GM12891 (cell line): ENCODE results near the gene VPS37C.
"Not testable (repeated sequence)": the region's sequence is repeated elsewhere in the genome, so short reads cannot be mapped to it uniquely, and the experiment has no call there.

Experiments
- PAX5 ChIP-seq: IDR thresholded peaks from 2 replicates; pipeline ENCODE4 v1.6.1; 2011; ENCODE audit warnings: low read length, moderate library complexity, mild to moderate bottlenecking; ENCODE audit not compliant: insufficient read depth, severe bottlenecking
- POLR2A ChIP-seq: IDR thresholded peaks from 2 replicates; pipeline ENCODE4 v1.6.1; 2011; ENCODE audit warnings: low read depth, low read length, control low read depth
- POLR2AphosphoS5 ChIP-seq: IDR thresholded peaks from 2 replicates; pipeline ENCODE4 v1.6.1; 2011; ENCODE audit warnings: low read depth, low read length, control low read depth
- POU2F2 ChIP-seq: IDR thresholded peaks from 2 replicates; pipeline ENCODE4 v1.6.1; 2011; ENCODE audit warnings: low read depth, mild to moderate bottlenecking, control low read depth, low read length, moderate library complexity
- SPI1 ChIP-seq: IDR thresholded peaks from 2 replicates; pipeline ENCODE4 v1.6.1; 2011; ENCODE audit warnings: low read depth, low read length, control low read depth
- TAF1 ChIP-seq: IDR thresholded peaks from 2 replicates; pipeline ENCODE4 v1.6.1; 2011; ENCODE audit warnings: low read depth, low read length, control low read depth

- not testable (repeated sequence) for TF ChIP-seq POLR2A, POLR2AphosphoS5, POU2F2, SPI1, TAF1, PAX5
Observed at GRCh38 chr11:61094167-61094566, 67.1 kb downstream of the VPS37C start.
